ENCODE results near the gene CNTN2.

CNTN2 gene

GRCh38 chr1:205014783-205015182 is 28.2 kb upstream of the CNTN2 start:
- no peak for TF ChIP-seq CTCF (conservative IDR thresholded peaks at IDR 0.05; ENCODE audit: low read depth, low read length)
- DNase-seq (ENCODE audit: low read depth), result no peak
- H3K4me3 ChIP-seq (ENCODE audit: low read length), result no peak overlapping the region

- DNase-seq (ENCODE audit: low read depth), result no peak
- H3K4me3 ChIP-seq (ENCODE audit: low read length), result no peak overlapping the region
- TF ChIP-seq CTCF (conservative IDR thresholded peaks at IDR 0.05; ENCODE audit: low read depth, low read length), result no peak
These were observed 27.8 kb upstream of the CNTN2 start for GRCh38 chr1:205015241-205015640.

- DNase-seq (ENCODE audit: low read depth), result no peak
- TF ChIP-seq CTCF (conservative IDR thresholded peaks at IDR 0.05; ENCODE audit: low read depth, low read length), result no peak
- H3K4me3 ChIP-seq (ENCODE audit: low read length), result no peak overlapping the region
These were observed 26.9 kb upstream of the CNTN2 start for GRCh38 chr1:205016075-205016474.

- no peak for DNase-seq (ENCODE audit: low read depth)
- H3K4me3 ChIP-seq (ENCODE audit: low read length), result no peak overlapping the region
- no peak for TF ChIP-seq CTCF (conservative IDR thresholded peaks at IDR 0.05; ENCODE audit: low read depth, low read length)
These were observed 26.4 kb upstream of the CNTN2 start for GRCh38 chr1:205016584-205016983.

GRCh38 chr1:205017001-205017400 is 26.0 kb upstream of the CNTN2 start:
- H3K4me3 ChIP-seq (ENCODE audit: low read length), result no peak overlapping the region
- no peak for TF ChIP-seq CTCF (conservative IDR thresholded peaks at IDR 0.05; ENCODE audit: low read depth, low read length)
- DNase-seq (ENCODE audit: low read depth), result no peak

GRCh38 chr1:205017766-205018165 is 25.2 kb upstream of the CNTN2 start:
- H3K4me3 ChIP-seq (ENCODE audit: low read length), result no peak overlapping the region

GRCh38 chr1:205018381-205018780 is 24.6 kb upstream of the CNTN2 start:
- no peak overlapping the region for H3K4me3 ChIP-seq (ENCODE audit: low read length)
- DNase-seq (ENCODE audit: low read depth), result no peak
- TF ChIP-seq CTCF (conservative IDR thresholded peaks at IDR 0.05; ENCODE audit: low read depth, low read length), result no peak

More at GRCh38 chr1:205017766-205018165, 25.2 kb upstream of the CNTN2 start:
- no peak for DNase-seq (ENCODE audit: low read depth)
- no peak for TF ChIP-seq CTCF (conservative IDR thresholded peaks at IDR 0.05; ENCODE audit: low read depth, low read length)

Data from retinal pigment epithelial cell (primary cell).